Peyer's patch (tissue), 4 donors: ENCODE results near the gene DCLK1. TPM values are rescaled to one million over a fixed set of nuclear protein-coding genes. Genes with fewer than 3 reads are reported as not detected.
A peak's percentile ranks its signal among the peaks of the same experiment; 100 is the strongest.

Experiments used
- DNase-seq, 3 donors: peaks; one replicate each; pipeline ENCODE4 v3.0.0-alpha.2; 2017 to 2019
- H3K27ac ChIP-seq, 4 donors: fragments of 200-600 bp; sonication (generic); one replicate each; pipeline ENCODE4 v1.5.1; 2016 to 2019
- H3K27me3 ChIP-seq, 2 donors: fragments of 200-600 bp; sonication (generic); one replicate each; pipeline ENCODE4 v1.5.1; 2019
- H3K36me3 ChIP-seq, 3 donors: fragments of 200-600 bp; sonication (generic); one replicate each; pipeline ENCODE4 v1.5.1; 2016 to 2019
- H3K4me1 ChIP-seq, 4 donors: fragments of 200-600 bp; sonication (generic); one replicate each; pipeline ENCODE4 v1.5.1; 2016 to 2019
- H3K4me3 ChIP-seq, 4 donors: fragments of 200-600 bp; sonication (generic); 1 replicate in 3 of 4; 2 replicates in 1 of 4; pipeline ENCODE4 v1.5.1; 2016 to 2019; ENCODE audit warnings: mild to moderate bottlenecking in 1 of 4
- H3K9me3 ChIP-seq, 4 donors: fragments of 200-600 bp; sonication (generic); one replicate each; pipeline ENCODE4 v1.5.1; 2016 to 2019; ENCODE audit warnings: mild to moderate bottlenecking in 1 of 4
- CTCF ChIP-seq, 6 experiments: fragments of 450-650 bp in 4 of 6; fragments of 200-600 bp in 2 of 6; sonication (generic) in 1 of 6; IDR thresholded peaks; one replicate each; pipeline ENCODE4 v1.5.1; 2017 to 2019; ENCODE audit warnings: antibody characterized with exemption in 6 of 6, mild to moderate bottlenecking in 3 of 6, moderate library complexity in 1 of 6
- POLR2A ChIP-seq, 2 donors: fragments of 450-650 bp; IDR thresholded peaks; one replicate each; pipeline ENCODE4 v1.5.1; 2017; ENCODE audit warnings: antibody characterized with exemption in 2 of 2, mild to moderate bottlenecking in 2 of 2, moderate library complexity in 2 of 2
- total RNA-seq, 4 donors: library from RNA; depleted of rRNA; stranded (reverse); fragments of >200 nt; gene quantifications; one replicate each; pipeline ENCODE4 v1.1.0, GENCODE V29; 2016

Gene DCLK1
- total RNA-seq, 4 donors from 2014 or later: 3.7 to 23.1 (median 9.1) TPM

GRCh38 chr13:35789335-35790165 lies 341.6 kb downstream of the DCLK1 start:
- Histone ChIP-seq H3K36me3 (no peaks in the 10 kb centered on the region), H3K9me3 (no peaks in the 10 kb centered on the region), H3K27ac (no peak overlapping the region), H3K4me3 (no peak overlapping the region), H3K4me1 (no peaks in the 10 kb centered on the region), H3K27me3 (no peaks in the 10 kb centered on the region)
- DNase-seq: no peak
- TF ChIP-seq POLR2A (IDR thresholded peaks at IDR 0.05) (no peak), CTCF (IDR thresholded peaks at IDR 0.05) (peak in 5 of 6 experiments; percentile 9 to 39 (median 34))

GRCh38 chr13:35787937-35788336 lies 343.2 kb downstream of the DCLK1 start:
- no peaks in the 10 kb centered on the region for H3K9me3 ChIP-seq

GRCh38 chr13:35785576-35786303 lies 345.4 kb downstream of the DCLK1 start:
- no peaks in the 10 kb centered on the region for H3K9me3 ChIP-seq
- H3K36me3 ChIP-seq: no peaks in the 10 kb centered on the region
- TF ChIP-seq POLR2A (IDR thresholded peaks at IDR 0.05): no peak
- no peak for TF ChIP-seq CTCF (IDR thresholded peaks at IDR 0.05)
- no peak overlapping the region for H3K4me3 ChIP-seq
- no peak overlapping the region for H3K27ac ChIP-seq
- DNase-seq: no peak
- no peaks in the 10 kb centered on the region for H3K4me1 ChIP-seq
- H3K27me3 ChIP-seq: no peaks in the 10 kb centered on the region

More at GRCh38 chr13:35787937-35788336, 343.2 kb downstream of the DCLK1 start:
- TF ChIP-seq CTCF (IDR thresholded peaks at IDR 0.05) (no peak), POLR2A (IDR thresholded peaks at IDR 0.05) (no peak)
- no peaks in the 10 kb centered on the region for H3K27me3 ChIP-seq
- H3K4me3 ChIP-seq: no peak overlapping the region
- no peak for DNase-seq
- no peaks in the 10 kb centered on the region for H3K4me1 ChIP-seq
- H3K36me3 ChIP-seq: no peaks in the 10 kb centered on the region
- H3K27ac ChIP-seq: no peak overlapping the region

GRCh38 chr13:35784286-35784951 lies 346.8 kb downstream of the DCLK1 start:
- H3K27me3 ChIP-seq: no peaks in the 10 kb centered on the region
- no peak overlapping the region for H3K4me3 ChIP-seq
- DNase-seq: no peak
- no peaks in the 10 kb centered on the region for H3K9me3 ChIP-seq
- no peak for TF ChIP-seq CTCF (IDR thresholded peaks at IDR 0.05)
- no peak for TF ChIP-seq POLR2A (IDR thresholded peaks at IDR 0.05)
- no peaks in the 10 kb centered on the region for H3K4me1 ChIP-seq
- H3K36me3 ChIP-seq: no peaks in the 10 kb centered on the region
- H3K27ac ChIP-seq: no peak overlapping the region

- no peak for TF ChIP-seq POLR2A (IDR thresholded peaks at IDR 0.05)
- TF ChIP-seq CTCF (IDR thresholded peaks at IDR 0.05): no peak
- no peaks in the 10 kb centered on the region for H3K9me3 ChIP-seq
- DNase-seq: no peak
- no peak overlapping the region for H3K27ac ChIP-seq
- no peaks in the 10 kb centered on the region for H3K27me3 ChIP-seq
- no peaks in the 10 kb centered on the region for H3K4me1 ChIP-seq
- no peaks in the 10 kb centered on the region for H3K36me3 ChIP-seq
- no peak overlapping the region for H3K4me3 ChIP-seq
Observed at GRCh38 chr13:35782793-35783192, 348.4 kb downstream of the DCLK1 start.
